GM23338 (cell line): ENCODE measurements around the gene SCP2. TPM values are rescaled to one million over a fixed set of nuclear protein-coding genes. Genes with fewer than 3 reads are reported as not detected.

Experiments
- ATAC-seq: fragments of 200-7000 bp; cut with Tn5 transposase; 3 replicates; pipeline ENCODE4 v1.9.1; 2020
- DNase-seq: peaks from one replicate; pipeline ENCODE4 v3.0.0-alpha.2; 2015; ENCODE audit warnings: low spot score
- H2AFZ ChIP-seq: fragments of 200-600 bp; sonication (generic); 2 replicates; pipeline ENCODE4 v1.8.0; 2016; ENCODE audit warnings: antibody characterized with exemption, mild to moderate bottlenecking, moderate library complexity
- H3F3A ChIP-seq: fragments of 200-600 bp; sonication (generic); replicated peaks from 2 replicates; pipeline ENCODE4 v1.8.0; 2017; ENCODE audit warnings: antibody characterized with exemption, mixed run types, low read depth
- H3K27ac ChIP-seq: fragments of 200-600 bp; sonication (generic); 2 replicates; pipeline ENCODE4 v1.6.1; 2016; ENCODE audit warnings: low read depth
- H3K27me3 ChIP-seq: fragments of 200-600 bp; sonication (generic); 2 replicates; pipeline ENCODE4 v1.8.0; 2016; ENCODE audit warnings: mild to moderate bottlenecking, mixed run types, moderate library complexity; ENCODE audit not compliant: insufficient read depth
- H3K36me3 ChIP-seq: fragments of 200-600 bp; sonication (generic); 2 replicates; pipeline ENCODE4 v1.8.0; 2016; ENCODE audit warnings: mild to moderate bottlenecking; ENCODE audit not compliant: insufficient read depth
- H3K4me1 ChIP-seq: fragments of 200-600 bp; sonication (generic); 2 replicates; pipeline ENCODE4 v1.8.0; 2016; ENCODE audit warnings: mild to moderate bottlenecking, moderate library complexity; ENCODE audit not compliant: insufficient read depth
- H3K4me2 ChIP-seq: fragments of 200-600 bp; sonication (generic); 2 replicates; pipeline ENCODE4 v1.7.1; 2017; ENCODE audit warnings: mixed run types
- H3K4me3 ChIP-seq: fragments of 200-600 bp; sonication (generic); 2 replicates; pipeline ENCODE4 v1.6.1; 2016; ENCODE audit warnings: mixed run types
- H3K79me2 ChIP-seq: fragments of 200-600 bp; sonication (generic); replicated peaks from 2 replicates; pipeline ENCODE4 v1.8.0; 2017; ENCODE audit warnings: mild to moderate bottlenecking; ENCODE audit not compliant: insufficient read depth
- H3K9me2 ChIP-seq: fragments of 200-600 bp; sonication (generic); 2 replicates; pipeline ENCODE4 v1.8.0; 2017; ENCODE audit not compliant: insufficient read depth
- H4K20me1 ChIP-seq: fragments of 200-600 bp; sonication (generic); replicated peaks from 2 replicates; pipeline ENCODE4 v1.8.0; 2017; ENCODE audit warnings: mild to moderate bottlenecking; ENCODE audit not compliant: insufficient read depth
- H3K27ac Mint-ChIP-seq: 2 replicates; pipeline ENCODE4 v1.8.0; 2020; ENCODE audit warnings: inconsistent platforms, mild to moderate bottlenecking, moderate library complexity, mixed read lengths
- H3K27me3 Mint-ChIP-seq: 3 replicates; pipeline ENCODE4 v1.8.0; 2022; ENCODE audit warnings: low read depth, mild to moderate bottlenecking, moderate library complexity, mixed read lengths, inconsistent platforms; ENCODE audit not compliant: insufficient read depth, poor library complexity
- H3K36me3 Mint-ChIP-seq: 3 replicates; pipeline ENCODE4 v1.8.0; 2021; ENCODE audit warnings: low read depth, mild to moderate bottlenecking, inconsistent platforms, moderate library complexity, mixed read lengths
- H3K4me1 Mint-ChIP-seq: 3 replicates; pipeline ENCODE4 v1.8.0; 2020; ENCODE audit warnings: mild to moderate bottlenecking, inconsistent platforms, mixed read lengths
- H3K4me3 Mint-ChIP-seq: 3 replicates; pipeline ENCODE4 v1.8.0; 2021; ENCODE audit warnings: moderate library complexity, mild to moderate bottlenecking, inconsistent platforms, mixed read lengths
- H3K9me3 Mint-ChIP-seq: 3 replicates; pipeline ENCODE4 v1.8.0; 2020; ENCODE audit warnings: moderate library complexity, mild to moderate bottlenecking, inconsistent platforms, mixed read lengths
- CREB1 ChIP-seq: fragments of 250-450 bp; sonication (Bioruptor Pico); IDR thresholded peaks from 2 replicates; pipeline ENCODE4 v1.5.0; 2020; ENCODE audit warnings: low read depth, mild to moderate bottlenecking, moderate library complexity
- CTCF ChIP-seq, 2 experiments: fragments of 200-600 bp in 1 of 2; sonication (generic) in 1 of 2; conservative IDR thresholded peaks; 2 replicates each; pipeline versions ENCODE4 v1.5.1 to v1.6.1; 2016 to 2017; ENCODE audit warnings: antibody characterized with exemption in 2 of 2, low read depth in 2 of 2, mild to moderate bottlenecking in 2 of 2, moderate library complexity in 1 of 2
- ETS1 ChIP-seq: IDR thresholded peaks from 2 replicates; pipeline ENCODE4 v1.6.1; 2016; ENCODE audit warnings: antibody characterized with exemption
- EZH2 ChIP-seq: fragments of 200-600 bp; sonication (generic); IDR thresholded peaks from one replicate; pipeline ENCODE4 v1.8.0; 2017; ENCODE audit warnings: antibody characterized with exemption, mild to moderate bottlenecking, low read depth; ENCODE audit not compliant: unreplicated experiment
- NANOG ChIP-seq: IDR thresholded peaks from 2 replicates; pipeline ENCODE4 v1.6.1; 2016; ENCODE audit warnings: antibody characterized with exemption, borderline replicate concordance
- POLR2AphosphoS5 ChIP-seq: IDR thresholded peaks from 2 replicates; pipeline ENCODE4 v1.6.1; 2016; ENCODE audit warnings: antibody characterized with exemption, low read depth
- REST ChIP-seq: IDR thresholded peaks from one replicate; pipeline ENCODE4 v1.6.1; 2018; ENCODE audit warnings: antibody characterized with exemption; ENCODE audit not compliant: unreplicated experiment
- ZNF114 ChIP-seq: fragments of 250-450 bp; sonication (Bioruptor Pico); IDR thresholded peaks from 2 replicates; pipeline ENCODE4 v1.5.0; 2020; ENCODE audit warnings: mild to moderate bottlenecking, moderate library complexity
- ZNF462 ChIP-seq: fragments of 250-450 bp; sonication (Bioruptor Pico); IDR thresholded peaks from 2 replicates; pipeline ENCODE4 v1.5.0; 2020; ENCODE audit warnings: mild to moderate bottlenecking, moderate library complexity
- polyA plus RNA-seq: library from polyadenylated mRNA; unstranded; fragments of >200 nt; fragmentation: Nextera tagmentation; extraction: Ambion mirVana; gene quantifications from 2 replicates; pipeline ENCODE4 v1.2.1, GENCODE V29; 2016
- total RNA-seq: library from RNA; depleted of rRNA; stranded (reverse); fragments of >200 nt; shearing (Covaris generic); gene quantifications from 2 replicates; pipeline ENCODE4 v1.2.3, GENCODE V29; 2014

The SCP2 gene
- total and polyA plus RNA-seq, 2 experiments from 2014 or later: 66.3 to 116 TPM

GRCh38 chr1:52917156-52917555 is 9.9 kb upstream of the SCP2 start:
- H3K4me1 Mint-ChIP-seq: no peaks in the 10 kb centered on the region; the same call in 1 of the 3 replicates
- Histone ChIP-seq H3K4me1 (peaks cover 14% of the 10 kb centered on the region), H3K4me2 (no peak overlapping the region), H3K79me2 (no peaks in the 10 kb centered on the region), H3K27me3 (peaks cover 25% of the 10 kb centered on the region), H3K27ac (no peak overlapping the region), H3K9me2 (no peaks in the 10 kb centered on the region), H3K36me3 (no peaks in the 10 kb centered on the region), H4K20me1 (no peaks in the 10 kb centered on the region), H2AFZ (no peak overlapping the region), H3K4me3 (no peak overlapping the region), H3F3A (no peaks in the 10 kb centered on the region; the same call in 1 of the 2 replicates)
- peaks cover 12% of the 10 kb centered on the region; the same call in 2 of the 3 replicates for H3K9me3 Mint-ChIP-seq
- ATAC-seq (no peak), DNase-seq (no peak)
- no peak overlapping the region for H3K4me3 Mint-ChIP-seq
- H3K27me3 Mint-ChIP-seq: peaks cover 24% of the 10 kb centered on the region
- no peak for TF ChIP-seq EZH2
- TF ChIP-seq ZNF114 (CRISPR knock-in tag): no peak
- no peak for TF ChIP-seq ZNF462 (CRISPR knock-in tag)
- no peak for TF ChIP-seq ETS1
- TF ChIP-seq REST: no peak
- TF ChIP-seq CTCF (conservative IDR thresholded peaks at IDR 0.05; ENCODE audit: low read depth in 2 of 2): no peak
- no peak for TF ChIP-seq POLR2AphosphoS5
- no peak for TF ChIP-seq NANOG
- no peak for TF ChIP-seq CREB1 (CRISPR knock-in tag)
- peaks cover 7% of the 10 kb centered on the region; the same call in 2 of the 3 replicates for H3K36me3 Mint-ChIP-seq
- H3K27ac Mint-ChIP-seq: no peak overlapping the region
